Left hindlimb (tissue), 1 donor: ENCODE results near the gene ID3.
"Not testable (repeated sequence)": the region's sequence is repeated elsewhere in the genome, so short reads cannot be mapped to it uniquely, and the experiment has no call there.

Source experiments
- DNase-seq: peaks from one replicate; pipeline ENCODE4 v3.0.0-alpha.2; 2018

ID3 gene

GRCh38 chr1:23588749-23589548 is 29.6 kb upstream of the ID3 start:
- no peak for DNase-seq

DNA sequence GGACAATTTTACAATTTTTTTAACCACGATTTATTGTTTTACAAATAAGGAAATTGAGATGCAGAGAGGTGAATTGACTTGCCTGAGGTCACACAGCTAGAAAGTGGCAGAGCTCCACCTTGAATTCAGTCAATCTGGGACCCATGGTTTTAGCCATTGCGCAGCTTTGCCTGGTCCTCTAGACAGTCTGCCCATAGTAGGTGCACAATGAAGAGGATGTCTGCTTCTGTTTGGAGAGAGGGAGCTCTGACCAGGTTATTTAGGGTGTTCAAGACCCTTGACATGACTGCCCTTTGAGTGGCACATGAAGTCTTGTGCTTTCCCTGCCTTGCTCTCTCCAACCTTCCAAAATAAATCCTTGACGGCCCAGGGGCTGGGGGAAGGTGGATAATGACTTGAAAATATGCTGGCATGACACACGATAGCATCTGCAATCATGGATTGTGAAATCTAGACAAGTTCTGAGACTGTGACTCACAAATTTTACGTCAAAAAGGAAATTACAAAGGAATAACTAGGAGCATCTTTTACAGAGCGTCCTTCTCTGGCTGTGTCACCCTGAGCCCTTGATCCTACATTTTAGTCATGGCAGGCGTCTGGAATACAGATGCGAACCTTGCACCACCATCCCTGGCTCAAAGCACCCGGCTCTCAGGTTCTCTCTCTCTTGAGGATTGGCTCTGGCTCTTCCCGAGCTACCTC is 26.2 kb upstream of the ID3 start:
- no peak for DNase-seq

GRCh38 chr1:23583727-23584126 is 24.4 kb upstream of the ID3 start:
- not testable (repeated sequence) for DNase-seq

GRCh38 chr1:23582820-23583219 is 23.5 kb upstream of the ID3 start:
- DNase-seq, result no peak

GRCh38 chr1:23581219-23581618 is 21.9 kb upstream of the ID3 start:
- DNase-seq, result peak; percentile 70

DNA sequence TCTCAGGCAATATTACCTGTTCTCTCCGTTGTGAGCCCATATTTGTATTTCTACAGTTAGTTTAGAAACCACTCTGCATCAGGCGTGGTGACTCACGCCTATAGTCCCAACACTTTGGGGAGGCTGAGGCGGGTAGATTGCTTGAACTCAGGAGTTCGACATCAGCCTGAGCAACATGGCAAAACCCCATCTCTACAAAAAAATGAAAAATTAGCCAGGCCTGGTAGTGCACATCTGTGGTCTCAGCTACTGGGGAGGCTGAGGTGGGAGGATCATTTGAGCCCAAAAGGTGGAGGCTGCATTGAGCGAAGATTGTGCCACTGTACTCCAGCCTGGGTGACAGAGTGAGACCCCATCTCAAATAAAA is 19.7 kb upstream of the ID3 start:
- no peak for DNase-seq

DNA sequence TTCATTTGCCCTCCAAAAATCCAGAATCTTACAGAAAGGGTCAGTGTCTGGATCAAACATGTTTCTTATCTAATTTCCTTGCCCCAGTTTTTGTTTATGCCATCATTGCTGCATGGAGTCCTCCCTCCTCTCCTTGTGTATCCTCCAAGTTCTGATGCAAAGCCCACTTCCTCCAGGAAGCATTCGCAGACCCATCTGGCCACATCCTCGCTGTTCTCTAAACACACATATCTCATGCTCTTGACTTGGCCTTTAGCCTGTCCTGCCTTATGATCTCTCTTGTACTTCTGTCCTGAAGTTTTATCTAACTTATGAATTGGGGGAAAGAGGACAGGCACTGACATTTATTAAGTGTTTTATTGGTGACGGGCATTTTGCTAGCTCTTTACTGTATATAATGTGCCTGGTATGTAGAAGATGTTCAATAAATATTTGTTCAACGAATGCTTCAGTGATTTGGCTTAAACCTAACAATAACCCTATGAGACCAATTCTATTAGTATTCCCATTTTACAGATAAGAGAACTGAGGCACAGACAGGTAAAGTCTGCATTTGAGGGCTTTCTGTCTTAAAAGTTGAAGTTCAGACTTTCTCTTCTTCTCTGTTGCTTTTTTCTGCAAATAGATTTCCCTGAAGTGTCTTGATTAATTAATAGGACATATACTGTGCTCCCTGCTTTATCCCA is 19.2 kb upstream of the ID3 start:
- no peak for DNase-seq

- no peak for DNase-seq
These were observed 18.0 kb upstream of the ID3 start for GRCh38 chr1:23577056-23578004.

DNA sequence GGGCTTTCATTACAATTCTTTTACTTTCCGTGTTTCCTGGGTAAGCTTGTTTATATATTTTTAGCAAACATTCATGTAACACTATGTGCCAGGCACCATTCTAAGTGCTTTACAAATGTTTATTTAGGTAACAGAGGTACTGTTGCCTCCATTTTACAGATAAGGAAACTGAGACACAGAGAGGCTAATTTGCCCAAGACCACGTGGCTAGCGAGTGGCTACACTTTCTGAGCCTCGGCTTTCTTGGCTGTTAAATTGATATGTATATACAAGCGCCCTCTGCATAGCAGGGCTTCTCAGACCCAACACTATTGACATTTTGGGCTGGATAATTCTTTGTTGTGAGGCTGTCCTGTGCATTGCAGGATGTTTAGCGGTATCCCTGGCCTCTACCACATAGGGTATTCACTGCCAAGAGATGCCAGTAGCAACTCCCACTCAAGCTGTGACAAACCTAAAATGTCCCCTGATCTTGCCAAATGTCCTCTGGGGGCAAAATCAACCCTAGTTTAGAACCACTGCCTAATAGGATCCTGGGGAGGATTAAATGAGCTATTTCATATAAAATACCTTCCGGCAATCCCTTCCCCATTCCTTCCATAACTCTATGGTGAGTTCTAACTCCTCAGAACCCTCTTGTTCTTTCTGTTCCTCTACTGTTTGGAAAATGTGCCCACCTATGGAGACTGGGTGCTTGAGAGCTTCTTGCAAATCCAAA is 17.2 kb upstream of the ID3 start:
- DNase-seq, result no peak

DNA sequence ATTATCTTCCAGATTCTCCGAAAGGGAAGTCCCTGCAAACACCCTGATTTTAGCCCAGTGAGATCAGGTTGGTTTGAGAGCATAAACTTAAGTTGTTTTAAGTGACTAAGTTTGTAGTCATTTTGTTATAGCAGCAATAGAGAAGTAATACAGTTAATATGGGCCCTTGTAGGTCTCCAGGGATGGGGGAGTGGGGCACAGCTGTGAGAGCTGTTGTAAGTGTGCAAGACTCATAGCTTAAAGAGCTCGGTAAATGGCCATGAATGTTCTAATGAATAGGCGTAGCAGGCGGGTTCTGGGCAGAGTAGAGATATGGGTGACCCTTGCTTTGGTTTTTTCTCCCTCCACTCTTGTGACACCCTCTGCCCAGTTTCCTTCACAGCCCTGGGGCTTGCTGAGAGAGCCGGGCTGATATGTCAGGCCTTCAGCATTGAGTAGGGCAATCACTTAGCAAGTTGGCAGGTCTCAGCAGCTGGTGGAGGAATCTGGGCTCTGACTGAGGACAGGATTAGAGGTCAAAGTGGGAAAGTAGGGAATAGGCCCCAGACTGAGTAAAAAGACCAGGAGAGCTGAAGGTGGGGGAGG is 16.0 kb upstream of the ID3 start:
- DNase-seq, result no peak

GRCh38 chr1:23574265-23574754 is 15.0 kb upstream of the ID3 start:
- DNase-seq, result no peak

DNA sequence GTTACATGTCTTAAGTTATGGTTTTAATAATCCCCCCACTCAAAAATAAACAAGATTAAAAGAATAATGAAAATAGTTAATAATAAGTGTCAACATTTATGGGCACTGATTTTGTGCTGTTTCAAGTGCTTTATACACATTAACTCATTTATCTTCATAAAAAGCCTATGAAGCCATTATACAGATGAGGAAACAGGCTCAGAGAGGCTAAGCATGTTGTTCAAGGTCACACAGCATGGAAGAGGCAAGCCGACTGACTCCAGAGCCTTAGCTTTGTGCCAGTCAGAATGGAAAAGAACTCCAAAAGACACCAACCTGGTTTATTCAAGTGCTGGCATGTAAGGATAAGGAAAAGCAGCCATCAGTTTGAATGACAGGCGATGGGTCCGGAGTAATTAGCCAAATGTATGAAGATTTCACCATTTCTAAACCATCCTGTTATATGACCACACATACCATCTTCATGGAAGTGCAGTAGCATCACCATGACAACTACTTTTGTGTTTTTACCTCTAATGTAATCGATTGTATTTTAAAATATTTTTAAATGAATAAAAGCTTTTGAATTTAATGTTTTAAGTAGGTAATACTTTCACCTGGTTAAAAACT is 14.4 kb upstream of the ID3 start:
- no peak for DNase-seq

DNA sequence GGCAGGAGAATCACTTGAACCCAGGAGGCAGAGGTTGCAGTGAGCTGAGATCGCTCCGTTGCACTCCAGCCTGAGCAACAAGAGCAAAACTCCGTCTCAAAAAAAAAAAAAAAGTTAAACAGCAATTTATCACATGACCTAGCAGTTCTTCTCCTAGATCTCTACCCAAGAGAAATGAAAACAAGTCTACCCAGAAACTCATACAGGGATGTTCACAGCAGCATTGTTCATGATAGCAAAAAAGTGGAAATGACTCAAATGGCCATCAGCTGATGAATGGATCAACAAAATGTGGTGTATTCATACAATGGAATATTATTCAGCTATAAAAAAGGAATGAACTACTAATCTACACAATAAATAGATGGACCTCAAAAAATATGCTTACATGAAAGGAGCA is 12.2 kb upstream of the ID3 start:
- DNase-seq, result no peak

DNA sequence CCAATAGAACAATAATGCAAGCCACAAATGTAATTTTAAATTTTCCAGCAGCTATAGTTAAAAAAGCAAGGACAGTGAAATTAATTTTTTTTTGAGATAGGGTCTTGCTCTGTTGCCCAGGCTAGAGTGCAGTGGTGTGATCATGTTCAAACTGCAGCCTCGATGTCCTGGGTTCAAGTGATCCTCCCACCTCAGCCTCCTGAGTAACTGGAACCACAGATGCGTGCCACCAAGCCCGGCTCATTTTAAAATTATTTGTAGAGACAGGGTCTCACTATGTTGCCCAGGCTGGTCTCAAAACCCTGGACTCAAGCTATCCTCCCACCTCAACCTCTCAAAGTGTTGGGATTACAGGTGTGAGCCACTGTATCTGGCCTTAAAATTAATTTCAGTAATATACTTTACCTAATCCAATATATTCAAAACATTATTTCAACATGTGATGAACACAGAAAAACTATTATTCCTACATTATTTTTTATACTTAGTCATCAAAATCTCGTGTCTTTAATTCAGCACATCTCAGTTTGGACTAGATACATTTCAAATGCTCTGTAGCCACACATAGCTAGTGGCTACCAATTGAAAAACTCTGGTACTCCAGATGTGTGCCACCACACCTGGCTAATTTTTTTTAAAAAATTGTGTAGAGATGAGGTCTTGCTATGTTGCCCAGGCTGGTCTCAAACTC is 10.8 kb upstream of the ID3 start:
- DNase-seq, result no peak

GRCh38 chr1:23568608-23569383 is 9.5 kb upstream of the ID3 start:
- DNase-seq, result no peak

DNA sequence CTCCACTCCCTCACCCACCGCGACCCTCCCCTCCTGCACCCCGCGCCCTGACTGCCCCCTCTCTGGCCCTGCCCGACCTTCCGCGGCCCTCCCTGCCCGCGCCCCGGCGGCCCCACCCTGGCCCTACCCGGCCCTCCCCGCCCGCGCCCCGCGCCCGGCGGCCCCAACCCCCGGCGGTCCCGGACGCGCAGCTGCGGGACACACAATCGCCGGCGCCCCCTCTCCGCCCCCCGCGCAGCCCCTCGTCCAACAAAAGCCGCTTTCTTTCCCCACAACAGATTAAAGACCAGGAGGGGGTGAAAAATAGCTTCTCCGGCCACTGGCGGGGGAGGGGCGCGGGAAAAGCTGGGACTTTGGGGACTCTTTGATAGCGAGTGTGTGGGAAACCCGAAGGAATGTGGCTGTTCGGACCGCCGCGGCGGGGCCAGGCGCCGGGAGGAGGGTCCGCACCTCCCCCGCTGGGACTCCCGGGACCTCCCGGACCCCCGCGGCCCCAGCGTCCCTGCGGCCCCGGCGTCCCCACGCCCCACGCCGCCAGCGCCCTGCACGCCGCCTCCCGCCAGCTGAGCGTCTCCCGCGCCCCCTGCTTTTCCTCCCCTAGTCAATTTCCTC is 8.8 kb upstream of the ID3 start:
- DNase-seq, result peak; percentile 65

DNA sequence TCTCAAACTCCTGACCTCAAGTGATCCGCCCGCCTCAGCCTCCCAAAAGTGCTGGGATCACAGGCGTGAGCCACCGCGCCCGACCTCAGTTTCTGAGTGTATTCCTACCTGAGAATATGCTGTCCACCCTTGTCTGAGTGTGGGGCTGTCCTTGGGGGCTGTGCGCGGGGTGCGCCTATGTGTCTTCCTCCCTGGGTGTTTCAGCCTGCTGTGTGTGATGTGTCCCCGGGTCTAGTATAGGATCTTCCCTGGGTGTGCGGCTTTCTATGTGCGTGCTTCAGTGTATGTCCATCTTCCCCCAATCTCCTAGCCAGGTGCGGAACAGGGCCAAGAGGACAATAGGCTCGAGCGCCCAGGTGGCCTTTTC is 8.3 kb upstream of the ID3 start:
- DNase-seq, result no peak

DNA sequence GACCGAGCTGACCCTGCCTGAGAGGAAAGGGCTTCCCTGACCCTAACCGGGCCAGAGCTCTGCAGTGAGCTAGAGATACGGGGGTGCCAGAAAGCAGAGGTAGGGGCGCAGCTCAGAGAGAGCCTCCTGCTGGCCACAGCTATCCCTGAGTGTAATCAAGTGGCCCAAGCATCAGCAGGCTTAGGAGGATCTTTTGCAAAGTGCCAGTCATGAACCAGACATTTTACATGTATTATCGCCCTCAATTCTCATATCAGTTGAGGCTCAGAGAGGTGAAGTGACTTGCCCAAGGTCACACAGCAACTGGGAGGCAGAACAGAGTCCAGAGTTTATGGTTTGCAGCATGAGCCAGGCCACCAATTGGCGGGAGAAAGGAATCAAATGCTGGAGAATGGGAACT is 7.0 kb upstream of the ID3 start:
- DNase-seq, result no peak

DNA sequence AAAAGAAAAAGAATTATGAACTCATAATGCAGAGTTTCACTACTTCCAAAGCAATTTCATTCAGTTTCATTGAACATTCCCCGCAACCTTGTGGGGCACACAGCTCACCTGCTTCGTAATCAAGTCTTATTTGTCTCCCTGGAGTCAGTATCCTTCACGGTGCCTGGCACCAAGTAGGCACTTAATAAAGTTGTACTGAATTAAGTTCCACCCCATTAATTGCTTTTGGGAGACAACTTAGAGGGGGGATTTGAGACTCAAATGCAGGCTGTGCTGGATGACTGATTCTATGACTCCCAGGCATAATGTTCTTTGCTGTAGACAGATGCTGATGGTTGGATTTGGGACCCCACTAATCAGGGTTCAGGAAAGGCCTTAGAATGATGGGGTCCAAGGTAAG is 6.5 kb upstream of the ID3 start:
- DNase-seq, result no peak
